RWPE2 (cell line): ENCODE data around the gene INTS11.

ENCODE experiments used
- ATAC-seq: fragments of 200-7000 bp; cut with Tn5 transposase; 3 replicates; pipeline ENCODE4 v1.9.1; 2021; ENCODE audit warnings: low read depth
- DNase-seq: peaks from one replicate; pipeline ENCODE4 v3.0.0-alpha.2; 2020; ENCODE audit warnings: low spot score
- H3K27ac ChIP-seq: fragments of 450-650 bp; 2 replicates; pipeline ENCODE4 v1.5.1; 2017; ENCODE audit warnings: mild to moderate bottlenecking; ENCODE audit not compliant: poor library complexity, severe bottlenecking
- H3K27me3 ChIP-seq: fragments of 250-450 bp; sonication (Bioruptor Pico); 2 replicates; pipeline ENCODE4 v1.5.1; 2021; ENCODE audit warnings: mild to moderate bottlenecking, moderate library complexity; ENCODE audit not compliant: insufficient read depth, poor library complexity, severe bottlenecking
- H3K36me3 ChIP-seq: fragments of 250-450 bp; sonication (Bioruptor Pico); 2 replicates; pipeline ENCODE4 v1.5.1; 2020; ENCODE audit warnings: low read depth, mild to moderate bottlenecking, moderate library complexity
- H3K4me1 ChIP-seq: fragments of 250-450 bp; sonication (Bioruptor Pico); 2 replicates; pipeline ENCODE4 v1.5.1; 2021; ENCODE audit warnings: mild to moderate bottlenecking, moderate library complexity; ENCODE audit not compliant: insufficient read depth, poor library complexity, severe bottlenecking
- H3K4me3 ChIP-seq: fragments of 250-450 bp; sonication (Bioruptor Pico); 2 replicates; pipeline ENCODE4 v1.5.1; 2021; ENCODE audit warnings: mild to moderate bottlenecking, moderate library complexity; ENCODE audit not compliant: severe bottlenecking
- H3K9me3 ChIP-seq: fragments of 250-450 bp; sonication (Bioruptor Pico); 2 replicates; pipeline ENCODE4 v1.5.1; 2021; ENCODE audit warnings: mild to moderate bottlenecking, moderate library complexity; ENCODE audit not compliant: severe bottlenecking
- CTCF ChIP-seq: fragments of 450-650 bp; IDR thresholded peaks from one replicate; pipeline ENCODE4 v1.5.1; 2017; ENCODE audit warnings: mild to moderate bottlenecking, moderate library complexity; ENCODE audit not compliant: poor library complexity, severe bottlenecking

INTS11 gene

GRCh38 chr1:1293263-1294249, 30.9 kb downstream of the INTS11 start:
- H3K4me3 ChIP-seq = no peak overlapping the region
- H3K27me3 ChIP-seq = no peaks in the 10 kb centered on the region
- DNase-seq (no peak), ATAC-seq (no peak)
- no peaks in the 10 kb centered on the region for H3K4me1 ChIP-seq
- TF ChIP-seq CTCF = no peak
- H3K36me3 ChIP-seq = no peaks in the 10 kb centered on the region
- no peak overlapping the region for H3K27ac ChIP-seq
- H3K9me3 ChIP-seq = no peaks in the 10 kb centered on the region

- H3K9me3 ChIP-seq = no peaks in the 10 kb centered on the region
- H3K36me3 ChIP-seq = no peaks in the 10 kb centered on the region
- no peak overlapping the region for H3K27ac ChIP-seq
- no peak for DNase-seq
- ATAC-seq = no peak
- H3K27me3 ChIP-seq = no peaks in the 10 kb centered on the region
- no peaks in the 10 kb centered on the region for H3K4me1 ChIP-seq
- H3K4me3 ChIP-seq = no peak overlapping the region
- no peak for TF ChIP-seq CTCF
Measured at GRCh38 chr1:1292851-1293250, 31.6 kb downstream of the INTS11 start.

- TF ChIP-seq CTCF = no peak
- Histone ChIP-seq H3K36me3 (no peaks in the 10 kb centered on the region), H3K4me1 (no peaks in the 10 kb centered on the region), H3K4me3 (no peak overlapping the region), H3K27me3 (no peaks in the 10 kb centered on the region), H3K9me3 (no peaks in the 10 kb centered on the region), H3K27ac (no peak overlapping the region)
- DNase-seq = no peak
- no peak for ATAC-seq
Measured at GRCh38 chr1:1292442-1292779, 32.0 kb downstream of the INTS11 start.

- peak; percentile 81 for TF ChIP-seq CTCF
- Histone ChIP-seq H3K4me3 (no peak overlapping the region), H3K9me3 (no peaks in the 10 kb centered on the region), H3K27me3 (no peaks in the 10 kb centered on the region), H3K27ac (no peak overlapping the region), H3K36me3 (no peaks in the 10 kb centered on the region), H3K4me1 (no peaks in the 10 kb centered on the region)
- ATAC-seq (peak; percentile 84), DNase-seq (no peak)
Measured at GRCh38 chr1:1291548-1292441, 32.7 kb downstream of the INTS11 start.
